HPDE6-E6E7 (cell line): ENCODE data around the gene UGT1A7.

Experiments
- DNase-seq: peaks from one replicate; pipeline ENCODE4 v3.0.0; 2011; ENCODE audit warnings: missing footprints; ENCODE audit errors: extremely low spot score

The UGT1A7 gene

GRCh38 chr2:233817361-233817911 lies 135.7 kb downstream of the UGT1A7 start:
- DNase-seq = no peak

- DNase-seq = no peak
Measured at GRCh38 chr2:233817995-233818638, 136.4 kb downstream of the UGT1A7 start.

GRCh38 chr2:233818639-233819621 lies 137.2 kb downstream of the UGT1A7 start:
- no peak for DNase-seq

GRCh38 chr2:233819884-233820773 lies 138.4 kb downstream of the UGT1A7 start:
- no peak for DNase-seq

- no peak for DNase-seq
Measured at GRCh38 chr2:233820774-233821105, 139.0 kb downstream of the UGT1A7 start.

- no peak for DNase-seq
Measured at GRCh38 chr2:233821196-233821595, 139.5 kb downstream of the UGT1A7 start.

GRCh38 chr2:233821709-233822100 lies 140.0 kb downstream of the UGT1A7 start:
- DNase-seq = no peak

GRCh38 chr2:233822101-233822771 lies 140.5 kb downstream of the UGT1A7 start:
- DNase-seq = no peak
